Activated naive CD8-positive, alpha-beta T cell treated with anti-CD3 and anti-CD28 coated beads, Interleukin-2, amount 50 U/mL, for 24 hours (primary cell): ENCODE measurements around the gene CCDC178.

ENCODE experiments used
- ATAC-seq: fragments of 150-1000 bp; cut with Tn5 transposase; one replicate; pipeline ENCODE4 v1.10.0; 2021
- DNase-seq: peaks from one replicate; pipeline ENCODE4 v3.0.0; 2021
- H3K27ac Mint-ChIP-seq: one replicate; pipeline ENCODE4 v1.8.0; 2021; ENCODE audit warnings: mild to moderate bottlenecking, mixed read lengths
- H3K27me3 Mint-ChIP-seq: one replicate; pipeline ENCODE4 v1.8.0; 2021; ENCODE audit warnings: mixed read lengths
- H3K36me3 Mint-ChIP-seq: one replicate; pipeline ENCODE4 v1.8.0; 2021; ENCODE audit warnings: low read depth, mixed read lengths
- H3K4me1 Mint-ChIP-seq: one replicate; pipeline ENCODE4 v1.8.0; 2021; ENCODE audit warnings: mixed read lengths
- H3K4me3 Mint-ChIP-seq: one replicate; pipeline ENCODE4 v1.8.0; 2021; ENCODE audit warnings: mild to moderate bottlenecking, moderate library complexity, mixed read lengths
- H3K9me3 Mint-ChIP-seq: one replicate; pipeline ENCODE4 v1.8.0; 2021; ENCODE audit warnings: mixed read lengths

CCDC178 gene

DNA sequence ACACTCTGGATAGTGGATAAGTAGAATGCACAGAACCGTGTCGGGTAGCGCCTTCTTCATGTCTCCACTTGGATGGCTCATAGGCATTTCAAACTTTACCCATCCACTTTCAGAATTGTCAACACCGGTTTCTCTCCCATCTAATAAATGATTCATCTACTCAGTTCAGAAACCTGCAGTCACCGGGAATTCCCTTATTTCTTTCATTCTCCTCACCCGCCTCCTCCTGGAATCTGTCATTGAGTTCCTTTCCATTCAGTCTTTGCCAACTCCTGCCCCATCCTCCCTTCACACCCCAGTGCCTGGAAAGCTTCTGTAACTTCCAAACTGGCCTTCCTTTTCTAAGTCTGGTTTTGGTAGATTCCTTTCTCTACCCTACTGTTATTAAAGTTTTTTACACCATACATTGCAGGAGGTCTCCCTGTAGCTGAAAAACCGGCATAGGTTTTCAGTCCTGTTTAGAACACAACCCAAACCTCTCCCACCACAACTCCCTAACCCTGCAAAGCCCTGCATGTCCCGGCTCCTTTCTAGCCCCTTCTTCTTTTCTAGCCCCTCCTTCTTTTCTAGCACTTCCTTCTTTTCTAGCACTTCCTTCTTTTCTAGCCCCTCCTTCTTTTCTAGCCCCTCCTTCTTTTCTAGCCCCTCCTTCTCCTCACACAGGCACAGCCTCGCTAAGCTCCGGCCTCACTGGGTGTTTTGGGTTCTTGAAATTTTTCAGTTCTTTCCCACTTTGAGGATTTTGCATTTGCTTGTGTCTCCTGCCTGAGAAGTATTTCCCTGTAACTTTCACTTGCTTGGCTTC, 533.8 kb downstream of the CCDC178 start:
- no peaks in the 10 kb centered on the region for H3K36me3 Mint-ChIP-seq
- ATAC-seq (no peak), DNase-seq (no peak)
- H3K27me3 Mint-ChIP-seq: no peaks in the 10 kb centered on the region
- H3K27ac Mint-ChIP-seq: no peak overlapping the region
- peaks cover 6% of the 10 kb centered on the region for H3K9me3 Mint-ChIP-seq
- no peak overlapping the region for H3K4me3 Mint-ChIP-seq
- peaks cover 4% of the 10 kb centered on the region for H3K4me1 Mint-ChIP-seq

DNA sequence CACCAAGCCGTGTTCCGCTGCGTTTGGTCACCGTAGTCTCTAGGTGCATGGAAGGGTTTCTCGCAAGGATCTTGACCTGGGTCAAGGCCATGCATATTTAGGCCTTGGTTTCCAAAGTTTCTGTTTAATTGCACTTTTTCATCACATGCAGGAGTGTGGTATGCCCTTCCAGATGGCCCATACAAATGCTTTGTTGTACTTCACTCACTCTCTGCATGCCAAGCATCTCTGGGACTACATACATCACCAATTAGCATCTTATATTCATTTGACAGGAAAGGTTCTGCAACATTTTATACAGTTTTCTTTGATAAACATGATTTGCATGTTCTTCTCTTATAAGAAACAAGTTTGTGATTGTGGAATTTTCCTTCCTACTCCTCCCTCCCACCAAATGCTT, 534.9 kb downstream of the CCDC178 start:
- H3K27ac Mint-ChIP-seq: no peak overlapping the region
- H3K4me3 Mint-ChIP-seq: no peak overlapping the region
- H3K9me3 Mint-ChIP-seq: peaks cover 6% of the 10 kb centered on the region
- H3K27me3 Mint-ChIP-seq: no peaks in the 10 kb centered on the region
- H3K36me3 Mint-ChIP-seq: no peaks in the 10 kb centered on the region
- DNase-seq (no peak), ATAC-seq (no peak)
- H3K4me1 Mint-ChIP-seq: peaks cover 4% of the 10 kb centered on the region

DNA sequence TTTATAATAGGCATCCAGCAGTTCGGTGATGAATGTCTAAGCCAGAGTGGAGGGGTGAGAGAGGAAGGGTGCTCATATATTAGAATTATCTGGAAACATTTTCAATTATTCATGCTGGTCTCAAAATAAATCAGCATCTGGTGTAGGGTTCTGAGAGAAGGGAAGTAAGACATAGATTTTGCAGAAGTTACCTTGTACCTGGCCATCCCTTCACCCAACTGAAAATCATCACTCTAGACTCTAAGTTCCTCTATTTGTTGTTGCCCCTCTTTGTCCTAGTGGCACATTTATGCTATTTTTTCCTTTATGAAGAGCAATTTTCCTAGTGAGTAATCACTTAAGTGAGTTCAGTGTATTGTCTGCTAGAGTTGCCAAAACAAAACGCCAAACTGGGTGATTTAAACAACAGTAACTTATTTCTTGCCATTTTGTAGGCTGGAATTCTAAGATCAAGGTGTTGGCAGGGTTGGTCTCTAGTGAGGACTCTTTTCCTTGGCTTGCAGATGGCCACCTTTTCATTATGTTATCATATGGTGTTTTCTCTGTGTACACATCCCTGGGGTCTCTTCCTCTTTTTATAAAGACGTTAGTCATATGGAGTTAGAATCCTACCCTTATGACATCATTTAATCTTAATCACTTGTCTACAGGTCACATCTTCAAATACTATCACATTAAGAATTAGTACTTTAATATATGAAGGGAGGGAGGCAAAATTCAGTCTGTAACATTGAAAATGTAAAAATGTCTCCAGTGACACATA, 537.8 kb downstream of the CCDC178 start:
- DNase-seq: no peak
- no peak for ATAC-seq
- Mint-ChIP-seq H3K4me1 (peaks cover 4% of the 10 kb centered on the region), H3K9me3 (peaks cover 6% of the 10 kb centered on the region), H3K36me3 (no peaks in the 10 kb centered on the region), H3K27ac (no peak overlapping the region), H3K27me3 (no peaks in the 10 kb centered on the region), H3K4me3 (no peak overlapping the region)

DNA sequence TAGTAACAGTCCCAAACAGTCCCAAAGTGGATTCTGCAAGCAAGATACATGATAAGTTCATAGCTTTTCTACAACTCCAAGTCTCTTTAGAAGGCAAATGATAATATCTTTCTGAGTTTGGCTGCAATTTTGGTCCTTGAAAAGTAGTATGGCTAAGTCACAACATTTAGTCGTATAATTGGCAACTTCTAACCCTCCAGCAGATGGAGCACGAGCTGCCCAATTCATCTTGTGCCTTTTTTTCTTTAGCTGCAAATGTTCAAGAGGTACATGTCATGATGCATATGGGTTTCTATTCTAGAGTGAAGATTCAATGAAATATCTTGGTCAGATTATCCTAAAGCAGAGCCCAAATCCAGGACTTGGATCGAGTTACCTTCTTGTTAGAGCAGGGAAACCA, 540.7 kb downstream of the CCDC178 start:
- ATAC-seq (no peak), DNase-seq (no peak)
- peaks cover 1% of the 10 kb centered on the region for H3K4me1 Mint-ChIP-seq
- peaks cover 11% of the 10 kb centered on the region for H3K9me3 Mint-ChIP-seq
- no peaks in the 10 kb centered on the region for H3K27me3 Mint-ChIP-seq
- H3K36me3 Mint-ChIP-seq: peaks cover 3% of the 10 kb centered on the region
- no peak overlapping the region for H3K4me3 Mint-ChIP-seq
- H3K27ac Mint-ChIP-seq: no peak overlapping the region

DNA sequence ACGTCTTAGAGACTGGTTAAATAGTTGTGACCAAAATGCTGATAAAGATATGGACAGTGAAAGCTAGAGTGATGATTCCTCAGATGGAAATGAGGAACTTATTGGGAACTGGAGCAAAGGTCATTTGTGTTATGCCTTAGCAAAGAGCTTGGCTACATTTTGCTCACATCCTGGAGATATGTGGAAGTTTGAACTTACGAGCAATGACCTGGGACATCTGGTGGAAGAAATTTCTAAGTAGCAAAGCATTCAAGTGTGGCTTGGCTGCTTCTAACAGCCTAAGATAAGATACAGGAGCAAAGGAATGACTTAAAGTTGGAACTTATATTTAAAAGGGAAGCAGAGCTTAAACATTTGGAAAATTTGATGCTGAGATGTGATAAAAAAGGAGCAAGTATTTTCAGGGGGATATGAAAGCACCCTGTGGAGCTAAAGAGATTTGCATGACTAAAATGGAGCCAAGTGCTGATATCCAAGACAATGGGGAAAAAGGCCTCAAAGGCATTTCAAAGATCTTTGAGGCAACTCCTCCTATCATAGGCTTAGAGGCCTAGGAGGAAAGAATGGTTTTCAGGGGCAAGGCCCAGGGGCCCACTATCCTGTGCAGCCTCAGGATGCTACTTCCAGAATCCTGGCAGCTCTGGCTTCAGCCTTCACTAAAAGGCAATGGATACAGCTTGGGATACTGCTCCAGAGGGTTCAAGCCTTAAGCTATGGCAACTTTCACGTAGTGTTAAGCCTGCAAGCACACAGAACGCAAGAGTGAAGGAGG, 543.6 kb downstream of the CCDC178 start:
- ATAC-seq (no peak), DNase-seq (no peak)
- H3K4me1 Mint-ChIP-seq: no peaks in the 10 kb centered on the region
- H3K27me3 Mint-ChIP-seq: no peaks in the 10 kb centered on the region
- H3K4me3 Mint-ChIP-seq: no peak overlapping the region
- no peak overlapping the region for H3K27ac Mint-ChIP-seq
- H3K36me3 Mint-ChIP-seq: peaks cover 3% of the 10 kb centered on the region
- peaks cover 11% of the 10 kb centered on the region for H3K9me3 Mint-ChIP-seq

DNA sequence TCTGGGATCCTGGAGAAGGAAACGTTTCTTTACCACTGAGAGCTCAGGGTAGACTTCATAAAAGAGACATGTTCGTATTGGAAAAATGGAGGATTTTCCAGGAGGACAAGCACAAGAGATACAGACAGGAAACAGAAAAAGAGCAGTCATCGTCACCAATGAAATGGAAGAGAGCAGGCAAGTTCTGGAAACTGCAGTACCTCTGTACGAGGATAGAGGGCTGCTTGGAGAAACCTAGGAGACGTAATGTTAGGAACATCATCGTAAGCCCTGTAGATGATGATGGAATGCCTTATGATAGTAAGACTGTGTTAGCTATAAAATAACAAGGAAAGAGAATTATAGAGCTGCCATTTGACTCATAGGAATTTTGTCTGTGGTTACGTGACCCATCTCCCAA, 546.6 kb downstream of the CCDC178 start:
- peaks cover 3% of the 10 kb centered on the region for H3K36me3 Mint-ChIP-seq
- H3K4me1 Mint-ChIP-seq: no peaks in the 10 kb centered on the region
- H3K27ac Mint-ChIP-seq: no peak overlapping the region
- ATAC-seq (no peak), DNase-seq (no peak)
- H3K27me3 Mint-ChIP-seq: no peaks in the 10 kb centered on the region
- no peak overlapping the region for H3K4me3 Mint-ChIP-seq
- peaks cover 11% of the 10 kb centered on the region for H3K9me3 Mint-ChIP-seq

DNA sequence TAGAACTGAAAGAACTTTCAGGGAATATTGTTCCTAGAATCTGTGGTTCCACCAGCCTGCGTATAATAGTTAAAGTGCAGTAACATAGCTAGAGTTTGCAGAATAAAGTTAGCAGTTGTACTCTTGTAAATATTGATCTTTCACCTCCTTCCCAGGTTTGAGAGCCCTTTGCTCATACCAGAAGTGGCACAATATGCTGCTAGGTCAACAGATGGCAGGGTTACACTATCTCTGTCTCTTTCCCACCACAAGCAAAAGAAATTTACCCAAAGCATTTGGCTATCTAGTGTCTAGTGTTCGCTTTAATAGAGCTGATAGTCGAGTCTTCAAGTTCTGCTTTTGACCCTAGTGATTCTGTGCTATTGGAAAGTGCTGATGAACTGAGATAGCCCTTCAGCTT, 548.7 kb downstream of the CCDC178 start:
- ATAC-seq (no peak), DNase-seq (no peak)
- Mint-ChIP-seq H3K9me3 (peaks cover 7% of the 10 kb centered on the region), H3K27ac (no peak overlapping the region), H3K4me1 (no peaks in the 10 kb centered on the region), H3K4me3 (no peak overlapping the region), H3K36me3 (peaks cover 3% of the 10 kb centered on the region), H3K27me3 (no peaks in the 10 kb centered on the region)

DNA sequence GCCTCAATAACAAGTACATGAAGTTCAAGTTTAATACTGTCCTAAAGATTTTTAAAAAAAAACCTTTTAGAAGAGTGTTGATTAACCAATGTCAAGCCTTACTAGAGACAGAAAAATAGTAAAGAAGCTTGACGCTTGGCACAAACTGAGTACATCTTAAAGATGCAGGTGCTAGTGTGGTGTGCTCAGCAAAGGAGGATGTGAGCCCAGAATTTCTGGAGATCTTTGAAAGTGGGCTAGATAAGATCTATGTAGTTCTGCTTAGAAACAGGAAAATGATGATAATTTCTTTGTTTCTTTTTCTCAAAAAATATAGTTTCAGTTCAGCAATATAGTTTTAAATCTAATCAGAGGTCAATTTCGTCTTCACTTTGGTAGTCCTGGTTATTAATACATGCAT, 549.4 kb downstream of the CCDC178 start:
- Mint-ChIP-seq H3K4me1 (no peaks in the 10 kb centered on the region), H3K9me3 (peaks cover under 1% of the 10 kb centered on the region), H3K4me3 (no peak overlapping the region), H3K27ac (no peak overlapping the region), H3K27me3 (no peaks in the 10 kb centered on the region), H3K36me3 (no peaks in the 10 kb centered on the region)
- ATAC-seq (no peak), DNase-seq (no peak)

DNA sequence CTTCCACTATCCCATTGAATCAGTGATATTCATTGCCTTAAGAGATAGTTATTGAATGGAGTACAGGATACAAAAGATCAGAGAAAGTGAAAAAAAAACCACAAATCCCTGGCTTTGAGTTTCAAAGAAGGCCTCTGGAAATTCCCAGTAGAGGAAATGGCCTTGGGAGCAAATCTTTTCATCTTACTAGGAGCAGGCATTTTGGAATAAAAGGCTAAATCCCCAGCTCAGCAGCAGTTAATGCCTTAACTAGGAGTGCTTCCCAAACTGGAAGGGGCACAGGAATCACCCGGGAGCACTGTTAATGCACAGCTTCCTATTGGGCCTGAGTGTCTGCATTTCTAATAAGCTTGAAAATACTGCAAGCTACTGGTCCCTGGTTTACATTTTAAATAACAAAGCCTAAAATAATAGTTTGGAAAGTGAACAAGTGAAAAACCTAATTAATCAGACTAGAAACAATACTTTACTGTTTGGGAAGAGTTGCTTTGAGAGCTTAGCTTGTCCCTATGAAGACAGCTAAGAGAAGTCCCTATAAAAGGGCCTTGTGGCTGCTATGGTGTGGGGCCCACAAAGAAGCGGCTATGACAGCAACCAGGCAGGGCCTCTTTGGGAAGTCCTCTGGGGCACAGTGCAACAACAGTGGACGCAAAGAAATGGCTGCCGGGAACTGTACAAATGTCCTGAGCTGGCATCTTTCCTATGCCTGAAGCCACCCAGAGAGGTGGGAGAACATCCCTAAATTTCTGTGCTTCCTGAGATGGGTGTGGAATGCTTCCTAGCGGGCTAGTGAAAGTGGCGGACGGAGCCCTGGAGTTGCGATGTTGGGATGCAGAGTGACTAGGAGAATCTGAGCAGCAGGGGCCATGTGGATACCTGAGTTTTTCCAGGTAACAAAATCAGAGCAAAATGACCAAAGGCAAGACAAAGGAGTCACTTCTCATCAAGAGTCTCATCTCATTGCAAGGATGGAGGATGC, 550.6 kb downstream of the CCDC178 start:
- H3K9me3 Mint-ChIP-seq: peaks cover 4% of the 10 kb centered on the region
- H3K36me3 Mint-ChIP-seq: no peaks in the 10 kb centered on the region
- H3K27me3 Mint-ChIP-seq: no peaks in the 10 kb centered on the region
- H3K27ac Mint-ChIP-seq: no peak overlapping the region
- no peaks in the 10 kb centered on the region for H3K4me1 Mint-ChIP-seq
- ATAC-seq (no peak), DNase-seq (no peak)
- H3K4me3 Mint-ChIP-seq: no peak overlapping the region

DNA sequence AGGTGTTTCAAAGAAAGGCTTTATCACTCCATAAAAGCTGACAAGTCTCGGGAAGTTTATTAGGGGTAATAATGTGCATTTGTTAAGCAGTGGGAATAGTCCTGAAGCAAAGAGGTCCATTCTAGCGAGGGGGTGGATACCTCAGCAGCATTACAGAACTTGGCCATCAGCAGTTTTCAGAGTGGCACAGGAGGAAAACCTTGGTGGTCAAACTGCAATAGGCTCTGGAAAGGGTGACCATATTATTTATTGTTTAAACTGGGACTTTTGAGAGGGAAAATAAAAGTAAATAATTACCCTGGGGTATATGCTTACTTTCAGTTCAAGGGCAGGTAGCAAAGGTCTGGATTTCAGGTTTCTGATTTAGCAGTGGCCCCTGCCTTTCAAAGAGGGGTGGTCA, 552.2 kb downstream of the CCDC178 start:
- Mint-ChIP-seq H3K27me3 (no peaks in the 10 kb centered on the region), H3K4me1 (no peaks in the 10 kb centered on the region), H3K4me3 (no peak overlapping the region), H3K9me3 (peaks cover 4% of the 10 kb centered on the region), H3K27ac (no peak overlapping the region), H3K36me3 (no peaks in the 10 kb centered on the region)
- no peak for DNase-seq
- ATAC-seq: no peak
